GM19099 (cell line): ENCODE data around the gene TSHZ1.

Experiments
- POLR2A ChIP-seq: IDR thresholded peaks from 3 replicates; pipeline ENCODE4 v1.6.1; 2011; ENCODE audit warnings: low read depth; ENCODE audit not compliant: insufficient read length; ENCODE audit errors: extremely low read depth

TSHZ1 gene

DNA sequence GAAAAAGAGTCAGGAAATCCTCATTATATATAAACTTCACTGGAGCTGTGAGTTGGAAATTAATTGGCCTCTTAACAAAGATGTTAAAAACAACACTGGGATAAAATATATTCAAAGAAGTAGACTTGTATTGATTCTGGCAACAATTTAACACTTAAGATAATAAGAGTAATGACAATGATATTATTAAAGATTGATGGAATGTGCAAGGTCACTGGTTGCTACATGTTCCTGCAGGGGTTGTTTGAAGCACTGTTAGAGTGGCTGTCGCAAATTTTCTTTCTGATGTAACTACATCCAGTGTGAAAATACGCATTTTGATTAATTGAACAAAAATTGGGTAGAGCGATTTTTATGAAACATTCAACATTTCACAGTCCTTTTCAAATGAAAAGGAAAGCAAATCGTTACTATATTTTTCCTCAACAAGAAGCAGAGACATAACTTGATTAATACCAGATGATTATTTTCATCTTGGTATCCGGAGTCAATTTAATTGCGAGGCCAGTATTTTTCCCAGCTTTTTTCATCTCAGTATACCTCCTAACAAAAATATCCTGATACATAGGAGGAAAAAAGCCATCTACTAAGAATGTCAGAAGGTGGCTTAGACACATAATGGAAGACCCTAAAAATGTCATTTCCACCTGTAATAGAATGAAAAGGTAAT lies 7.8 kb upstream of the TSHZ1 start:
- no peak for TF ChIP-seq POLR2A

DNA sequence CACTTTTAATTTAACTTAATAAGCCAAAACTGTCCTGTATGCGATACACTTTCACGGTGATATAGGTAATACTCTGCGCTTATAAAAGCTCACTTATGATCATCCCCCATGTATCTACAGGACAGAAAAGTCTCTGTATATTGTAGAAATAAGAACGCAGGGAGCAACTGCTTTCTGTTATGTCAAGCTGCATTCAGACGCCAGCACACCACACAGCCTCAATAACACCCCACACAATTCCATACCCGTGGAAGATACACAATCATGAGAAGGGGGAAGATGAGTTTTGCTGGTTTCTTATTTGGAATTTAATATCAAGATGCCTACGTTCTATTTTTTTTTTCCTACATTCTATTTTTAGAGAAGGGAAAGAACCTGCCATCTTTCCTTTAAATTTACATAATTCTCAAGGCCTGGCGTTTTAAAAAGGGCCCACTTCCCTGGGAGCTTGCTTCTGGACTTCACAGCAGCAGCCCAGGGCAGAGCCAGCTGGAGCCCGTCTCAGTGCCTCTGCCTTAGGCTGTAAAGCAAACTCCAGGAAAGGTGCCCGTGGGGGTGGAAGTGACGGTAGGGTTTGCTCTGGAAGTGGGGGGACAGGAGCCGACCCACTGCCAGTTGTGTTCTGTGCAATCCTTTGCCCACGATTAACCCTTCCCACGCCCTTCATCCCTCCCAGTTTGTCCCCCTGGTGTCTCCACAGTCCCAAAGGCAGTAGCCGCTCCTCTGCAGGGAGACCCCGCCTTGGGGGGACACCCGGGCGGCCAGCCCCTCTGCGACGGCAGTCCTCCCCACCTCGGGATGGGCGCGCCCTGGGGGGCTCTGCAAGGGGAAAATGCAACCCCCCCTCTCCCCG lies 7.0 kb upstream of the TSHZ1 start:
- no peak for TF ChIP-seq POLR2A

DNA sequence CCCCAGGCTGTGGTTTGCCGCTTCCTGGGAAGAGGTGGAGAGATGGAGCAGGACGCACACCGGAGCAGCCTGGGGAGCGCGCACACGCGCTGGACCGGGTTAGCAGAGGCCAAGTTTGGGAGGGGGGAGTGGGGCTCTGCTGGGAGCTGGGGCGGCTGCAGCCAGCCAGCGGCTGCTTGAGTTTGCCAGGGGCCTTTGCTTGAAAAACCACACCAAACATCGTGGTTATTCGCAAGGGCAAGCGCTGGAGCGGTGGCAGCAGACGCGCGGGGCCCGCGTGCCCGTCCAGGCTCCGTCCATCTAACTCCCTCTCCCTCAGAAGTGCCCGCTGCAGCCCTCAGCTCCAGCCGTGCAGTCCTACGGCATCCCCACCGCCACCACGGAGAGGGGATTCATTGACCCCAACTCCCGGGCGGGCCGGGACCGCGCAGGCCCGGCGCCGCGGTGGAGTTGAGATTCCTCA lies 6.3 kb upstream of the TSHZ1 start:
- no peak for TF ChIP-seq POLR2A

DNA sequence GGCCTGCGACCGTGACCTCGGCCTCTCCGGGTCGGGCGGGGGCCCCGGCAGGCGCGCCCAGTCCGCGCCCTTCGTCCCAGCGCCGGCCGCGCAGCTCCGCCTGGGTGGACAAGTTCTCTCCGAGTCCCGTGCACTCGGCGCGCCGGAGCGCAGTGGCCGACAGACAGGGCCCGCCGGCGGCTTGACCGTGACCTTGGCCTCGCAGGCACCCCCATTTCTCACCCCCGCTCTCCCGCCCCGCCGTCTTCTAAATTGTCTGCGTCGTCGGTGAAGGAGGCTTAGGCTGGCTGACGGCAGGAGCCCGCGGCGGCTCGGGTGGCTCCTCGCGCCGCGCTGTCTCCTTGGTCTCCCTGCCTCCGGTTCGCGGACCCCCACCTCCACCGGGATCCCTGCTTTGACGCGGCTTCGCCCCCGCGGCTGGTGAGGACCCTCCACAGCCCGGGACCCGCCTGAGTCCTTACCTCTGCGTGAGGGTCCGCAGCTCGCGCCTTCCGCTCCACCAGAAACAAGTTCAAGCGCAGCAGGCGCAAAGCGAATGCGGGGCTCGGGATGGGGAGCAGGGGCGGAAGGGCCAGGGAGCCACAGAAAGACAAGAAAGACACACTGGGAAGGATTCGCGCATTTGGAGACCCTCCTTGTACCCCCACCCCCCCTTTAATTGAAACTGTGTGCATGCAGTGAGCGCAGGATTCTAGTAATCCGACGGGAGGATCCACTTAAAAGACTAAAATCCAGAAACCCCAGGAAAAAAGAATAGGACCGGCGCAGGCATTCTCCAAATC lies 5.7 kb upstream of the TSHZ1 start:
- TF ChIP-seq POLR2A: no peak

DNA sequence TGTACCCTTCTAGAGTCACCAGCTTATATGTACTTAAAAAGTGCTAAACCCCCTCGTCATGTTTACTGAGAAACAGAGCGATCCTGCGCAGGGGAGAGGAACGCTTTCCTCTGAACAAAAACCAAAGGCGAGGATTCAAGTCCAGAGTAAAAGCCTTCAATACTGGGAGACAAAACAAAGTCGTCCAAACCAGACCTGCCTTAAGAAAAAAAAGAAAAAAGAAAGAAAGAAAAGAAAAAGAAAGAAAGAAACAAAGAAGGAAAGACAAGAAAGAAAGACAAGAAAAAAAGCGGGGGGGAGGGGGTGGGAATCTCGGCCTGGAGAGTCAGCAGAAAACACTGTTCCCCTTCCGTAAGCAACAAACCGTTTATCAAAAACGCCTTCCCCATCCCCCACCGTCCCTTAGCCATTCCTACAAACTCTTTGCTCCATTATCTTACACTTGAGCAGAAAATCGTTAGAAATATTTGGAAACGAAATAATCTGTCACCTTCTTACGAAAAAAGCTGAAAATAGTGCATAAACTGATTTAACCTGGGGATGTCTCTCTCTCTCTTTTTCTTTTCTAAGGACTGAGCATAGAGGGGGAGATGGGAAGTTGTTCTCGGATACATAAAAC lies 5.0 kb upstream of the TSHZ1 start:
- TF ChIP-seq POLR2A: no peak

DNA sequence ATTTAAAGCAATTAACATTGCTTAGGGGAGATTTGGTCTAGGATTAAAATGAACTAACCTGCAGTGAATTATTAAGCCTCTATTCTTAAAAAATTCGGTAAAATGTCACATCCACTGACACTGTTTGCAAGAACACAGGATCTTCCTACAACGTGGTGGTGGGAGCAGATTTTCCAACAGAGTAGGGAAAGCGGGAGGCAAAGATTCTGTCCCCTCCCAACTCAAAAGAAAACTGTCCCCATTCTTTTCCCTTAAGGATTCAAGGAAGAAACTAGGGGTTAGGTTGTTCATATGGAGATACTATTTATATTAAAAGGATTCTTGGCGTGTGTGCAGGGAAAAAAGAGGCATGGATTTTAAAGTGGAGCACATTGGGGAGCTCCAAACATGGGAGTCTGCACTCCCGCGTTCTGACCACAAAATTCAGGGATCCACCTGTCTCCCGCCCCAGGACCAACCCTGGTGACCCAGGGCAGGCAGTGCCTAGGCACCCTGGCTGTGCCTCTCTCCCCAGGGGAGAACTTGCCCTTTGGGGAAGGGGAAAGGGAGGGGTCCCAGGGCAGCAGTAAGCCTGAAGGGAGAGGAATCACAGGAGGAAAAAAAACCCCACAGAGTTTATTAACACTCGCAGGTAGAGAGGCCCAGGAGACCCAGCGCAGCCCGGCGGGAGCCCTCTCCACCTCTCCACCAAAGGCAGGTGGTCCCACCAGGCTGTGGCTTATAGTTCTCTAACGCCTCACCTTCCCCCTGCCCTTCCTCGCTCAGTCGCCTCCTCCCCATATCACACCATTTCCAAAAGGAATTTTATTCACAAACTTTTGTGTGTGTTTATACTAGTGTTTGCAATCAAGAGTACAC lies 3.9 kb upstream of the TSHZ1 start:
- TF ChIP-seq POLR2A: no peak

DNA sequence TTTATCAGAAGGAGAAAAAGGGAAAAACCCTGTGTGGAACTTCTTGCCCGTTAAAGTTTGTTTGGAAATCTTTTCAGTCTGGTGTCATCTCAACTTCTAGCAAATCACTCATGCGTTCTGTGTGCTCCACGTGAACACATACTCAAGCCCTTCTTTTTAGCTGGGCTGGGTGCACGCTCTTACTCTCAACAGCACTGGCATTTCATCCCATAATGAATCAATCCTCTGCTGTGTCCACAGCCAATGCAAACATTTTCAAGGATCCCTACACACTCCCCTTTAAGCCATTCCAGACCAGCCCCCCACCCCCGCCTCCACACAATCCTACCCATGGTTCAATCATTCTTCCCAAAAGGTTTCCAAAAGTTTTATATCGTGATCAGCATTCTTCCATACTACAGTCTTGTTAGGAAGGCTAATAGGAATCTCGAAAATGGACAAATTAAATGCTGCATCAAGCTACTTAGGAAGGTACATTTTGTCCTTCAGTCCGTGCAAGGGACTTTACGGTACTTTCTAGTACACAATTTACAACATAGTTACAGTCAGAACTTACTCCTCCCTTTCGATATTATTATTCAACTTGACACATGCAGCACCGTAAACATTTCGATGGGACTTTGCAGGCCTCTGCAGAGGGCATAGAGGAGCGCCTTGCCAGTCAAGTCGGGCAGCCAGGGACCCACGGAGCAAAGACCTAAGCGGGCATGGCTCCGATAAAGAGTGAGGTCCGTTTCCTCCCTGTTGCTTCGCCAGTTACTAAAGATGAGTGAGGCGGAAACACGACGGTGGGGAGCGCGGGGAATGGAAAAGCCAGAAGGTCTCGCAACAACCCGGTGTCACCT lies 3.1 kb upstream of the TSHZ1 start:
- no peak for TF ChIP-seq POLR2A

DNA sequence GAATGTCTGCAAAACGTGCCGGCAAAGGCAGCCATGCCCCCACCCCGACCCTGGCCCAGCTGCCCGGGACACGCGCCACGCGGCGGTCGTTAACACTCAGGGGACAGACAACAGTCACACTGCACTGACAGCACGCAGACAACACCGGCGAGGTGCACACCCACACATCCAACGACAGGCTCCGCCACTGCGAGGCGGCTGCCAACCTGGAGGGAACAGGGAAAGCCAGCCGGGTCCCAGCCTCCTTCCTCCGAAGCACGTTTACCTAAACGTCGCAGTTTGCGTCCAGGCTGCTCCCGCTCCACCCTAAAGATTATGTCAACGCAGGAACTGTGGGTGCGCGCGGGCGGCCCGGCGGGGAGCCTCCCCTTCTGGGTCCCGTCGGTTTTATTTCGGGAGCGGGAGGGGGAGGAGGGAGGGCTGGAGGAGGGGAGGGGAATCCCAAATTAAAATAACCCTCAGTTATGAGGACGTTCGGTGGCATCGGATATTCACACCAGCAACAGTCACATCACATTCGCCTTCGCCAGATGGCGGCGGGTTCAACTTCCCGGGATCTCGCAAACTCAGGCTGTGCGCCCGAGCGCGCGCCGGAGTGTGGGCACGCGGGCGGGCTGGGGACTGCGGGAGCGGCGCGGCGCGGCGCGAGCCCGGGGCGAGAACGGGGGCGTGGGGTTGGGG lies 2.3 kb upstream of the TSHZ1 start:
- TF ChIP-seq POLR2A: peak; percentile 54

DNA sequence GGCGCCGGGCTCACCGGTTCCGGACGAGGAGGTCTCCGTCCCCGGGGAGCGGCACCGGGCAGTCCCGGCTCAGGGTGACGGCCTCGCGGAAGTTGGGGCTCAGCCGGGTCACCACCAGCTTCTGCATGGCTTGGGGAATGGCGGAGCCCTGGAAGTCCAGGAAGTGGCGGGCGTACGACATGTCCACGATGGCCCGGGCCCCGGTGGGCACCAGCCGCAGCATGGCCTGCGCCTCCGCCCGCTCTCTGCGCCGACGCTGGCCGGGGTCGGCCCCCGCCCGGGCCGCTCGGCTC lies 1.8 kb upstream of the TSHZ1 start:
- TF ChIP-seq POLR2A: peak; percentile 44

DNA sequence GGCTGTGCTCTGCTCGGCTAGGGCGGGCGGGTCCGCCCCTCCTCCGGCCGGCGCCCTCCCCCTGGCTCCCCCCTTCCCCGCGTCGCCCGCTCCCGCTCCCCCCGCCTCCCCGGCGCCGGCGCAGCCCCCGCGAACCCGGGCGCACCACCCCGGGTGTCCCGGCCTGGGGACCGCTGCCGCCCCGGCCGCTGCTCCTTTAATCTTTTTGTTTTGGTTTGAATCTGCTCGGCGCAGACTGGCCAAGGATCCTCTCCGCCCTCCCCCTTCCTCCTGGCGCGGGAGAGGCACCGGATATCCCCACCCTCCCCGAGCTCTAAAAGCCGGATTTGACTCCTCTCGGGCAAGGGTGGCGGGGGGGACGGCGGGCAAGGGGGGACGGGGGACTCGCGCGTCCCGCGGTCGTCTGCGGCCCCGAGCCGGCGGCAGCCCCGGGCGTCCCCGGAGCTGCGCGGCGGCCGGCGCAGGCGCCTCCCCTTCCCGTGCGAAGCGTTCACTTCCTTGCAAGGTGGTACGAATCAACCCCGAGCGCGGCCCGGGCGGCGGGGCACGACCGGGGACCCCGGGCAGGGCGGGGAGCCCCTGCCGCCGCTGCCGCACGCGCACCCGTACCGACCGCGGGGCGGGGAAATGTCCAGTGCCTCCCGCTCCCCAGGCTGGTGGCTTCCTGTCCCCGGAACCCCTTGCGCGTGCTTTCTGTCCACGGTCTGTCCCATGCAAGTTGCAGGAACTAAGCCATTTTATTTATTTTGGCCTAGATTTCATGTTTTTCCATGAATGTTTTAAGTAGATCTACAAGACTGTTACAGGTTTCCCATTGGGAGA lies 1.3 kb upstream of the TSHZ1 start, which contains the start of gene PTGR3:
PTGR3 (minus strand) TSS at position 11 of the 822 bp plus-strand sequence. CDS start 81 bp downstream, outside the sequence.
- TF ChIP-seq POLR2A: peak; percentile 72

DNA sequence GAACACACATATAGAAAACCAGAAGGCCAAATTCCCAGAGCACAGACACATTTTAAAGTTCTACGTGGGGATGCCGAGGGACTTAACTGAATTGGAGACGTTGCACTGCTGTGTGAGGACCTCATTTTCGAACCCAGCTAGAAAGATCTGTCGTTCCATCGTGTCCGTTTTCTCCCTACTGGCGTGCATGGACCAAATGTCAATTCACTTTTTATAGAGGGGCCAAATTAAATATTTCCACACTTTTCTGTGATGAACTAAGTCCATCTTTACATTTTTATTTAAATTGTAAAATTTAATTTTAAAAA lies 692 bp upstream of the TSHZ1 start:
- TF ChIP-seq POLR2A: no peak

DNA sequence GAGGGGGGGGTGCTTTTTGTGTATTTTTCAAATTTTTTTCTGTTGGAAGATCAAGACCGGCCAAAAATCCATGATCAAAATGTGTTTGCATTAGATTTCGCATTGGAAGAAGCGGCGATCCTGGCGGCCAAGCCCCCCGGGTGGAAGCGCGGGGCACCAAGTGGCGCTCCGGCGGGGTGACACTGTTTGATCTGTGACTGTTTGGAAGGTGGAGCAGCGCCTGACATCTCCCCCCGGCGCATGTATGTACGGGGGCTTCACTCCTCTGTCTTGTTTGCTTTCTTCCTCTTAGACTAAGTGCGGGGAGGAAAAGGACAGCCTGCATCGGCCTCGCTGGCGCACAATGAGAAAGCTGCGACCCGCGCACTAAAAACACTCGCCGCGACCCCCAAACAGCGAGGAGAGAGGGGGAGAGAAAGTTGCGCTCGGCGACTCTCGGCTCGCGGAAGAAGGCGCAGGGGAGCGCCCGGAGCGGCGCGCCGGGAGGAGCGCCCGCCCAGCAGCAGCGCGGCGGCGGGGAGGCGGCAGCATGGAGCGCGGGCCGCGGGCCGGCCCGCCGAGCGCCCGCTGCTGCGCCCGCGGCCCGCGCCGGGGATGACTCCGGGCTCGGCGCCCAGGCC lies 515 bp downstream of the TSHZ1 start:
- peak; percentile 17 for TF ChIP-seq POLR2A

DNA sequence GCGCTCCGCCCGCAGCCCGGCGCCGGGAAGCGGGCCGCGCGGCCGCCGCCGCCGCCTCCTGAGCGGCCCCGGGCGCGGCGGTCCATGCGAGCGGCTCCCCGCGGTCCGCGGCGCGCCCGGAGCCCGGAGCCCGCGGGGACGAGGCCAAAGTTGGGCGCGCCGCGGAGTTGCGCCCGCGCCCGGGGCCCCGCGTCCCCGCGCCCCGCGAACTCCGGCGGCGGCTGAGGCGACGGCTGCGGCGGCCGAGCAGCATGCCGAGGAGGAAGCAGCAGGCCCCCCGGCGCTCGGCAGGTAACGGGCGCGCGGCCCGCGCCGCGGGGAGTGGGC lies 992 bp downstream of the TSHZ1 start:
- no peak for TF ChIP-seq POLR2A
